ENCODE results near the gene GNG7.

GRCh38 chr19:2729943-2730818 lies 27.7 kb upstream of the GNG7 start:
- TF ChIP-seq CTCF (IDR thresholded peaks at IDR 0.05) (no peak), POLR2A (IDR thresholded peaks at IDR 0.05) (no peak), POLR2AphosphoS5 (IDR thresholded peaks at IDR 0.05) (no peak)
